Thoracic aorta (tissue), 2 donors: ENCODE measurements around the gene MACO1. TPM values are rescaled to one million over a fixed set of nuclear protein-coding genes. Genes with fewer than 3 reads are reported as not detected.

ENCODE experiments used
- ATAC-seq: fragments of 150-250 bp; one replicate; pipeline ENCODE4 v1.8.0; 2017; ENCODE audit warnings: low read depth; ENCODE audit not compliant: insufficient number of reproducible peaks, low FRiP score
- DNase-seq: peaks from one replicate; pipeline ENCODE4 v3.0.0-alpha.2; 2020; ENCODE audit warnings: low spot score
- H3K27ac ChIP-seq, 2 donors: fragments of 200-600 bp; sonication (generic); 1 replicate in 1 of 2; 2 replicates in 1 of 2; pipeline ENCODE4 v1.5.1; 2016; ENCODE audit warnings: mild to moderate bottlenecking in 2 of 2, moderate library complexity in 2 of 2
- H3K27me3 ChIP-seq: fragments of 200-600 bp; sonication (generic); replicated peaks from 2 replicates; pipeline ENCODE4 v1.6.0; 2016; ENCODE audit warnings: mild to moderate bottlenecking; ENCODE audit not compliant: insufficient read depth
- H3K36me3 ChIP-seq: fragments of 200-600 bp; sonication (generic); one replicate; pipeline ENCODE4 v1.5.1; 2016
- H3K4me1 ChIP-seq, 2 donors: fragments of 200-600 bp; sonication (generic); 1 replicate in 1 of 2; 2 replicates in 1 of 2; pipeline versions ENCODE4 v1.5.1 to v1.6.0; 2016; ENCODE audit warnings: low read depth in 2 of 2, mild to moderate bottlenecking in 1 of 2; ENCODE audit not compliant: control insufficient read depth in 1 of 2
- H3K4me3 ChIP-seq: fragments of 200-600 bp; sonication (generic); 2 replicates; pipeline ENCODE4 v1.5.1; 2016; ENCODE audit warnings: mild to moderate bottlenecking
- H3K9me3 ChIP-seq: fragments of 200-600 bp; sonication (generic); 2 replicates; pipeline ENCODE4 v1.5.1; 2016
- total RNA-seq, 2 donors: library from RNA; depleted of rRNA; stranded (reverse); fragments of >200 nt; gene quantifications; one replicate each; pipeline versions ENCODE4 v1.1.0 to v1.2.3, GENCODE V29; 2016
- TF ChIP-seq, protein P1 (sequence below): fragments of 200-600 bp; sonication (generic); IDR thresholded peaks from one replicate; pipeline ENCODE4 v1.5.1; 2019; ENCODE audit warnings: antibody characterized with exemption

Gene MACO1
- total RNA-seq, 2 donors from 2014 or later = 15.2 to 18.8 TPM

DNA sequence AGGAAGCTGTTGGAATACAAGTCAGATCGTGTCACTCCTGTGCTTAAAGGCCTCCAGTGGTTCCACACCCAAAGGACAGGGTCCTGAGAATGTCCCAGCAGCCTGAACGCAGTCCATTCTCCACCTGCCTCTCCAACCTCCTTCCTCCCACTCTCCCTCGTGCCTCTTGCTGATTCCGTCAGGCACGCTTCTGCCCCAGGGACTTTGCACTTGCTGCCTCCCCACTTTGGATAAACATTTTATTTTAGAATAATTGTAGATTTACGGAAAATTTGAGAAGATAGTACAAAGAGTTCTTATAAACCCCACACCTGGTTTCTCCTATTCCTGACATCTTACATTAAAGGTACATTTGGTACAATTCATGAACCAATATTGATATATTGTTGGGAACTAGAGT, 84.3 kb downstream of the MACO1 start:
- H3K27ac ChIP-seq = no peak overlapping the region
- ATAC-seq (no peak), DNase-seq (no peak)
- H3K4me3 ChIP-seq = no peak overlapping the region
- H3K27me3 ChIP-seq = no peaks in the 10 kb centered on the region
- H3K36me3 ChIP-seq = no peaks in the 10 kb centered on the region
- TF ChIP-seq, protein P1, sequence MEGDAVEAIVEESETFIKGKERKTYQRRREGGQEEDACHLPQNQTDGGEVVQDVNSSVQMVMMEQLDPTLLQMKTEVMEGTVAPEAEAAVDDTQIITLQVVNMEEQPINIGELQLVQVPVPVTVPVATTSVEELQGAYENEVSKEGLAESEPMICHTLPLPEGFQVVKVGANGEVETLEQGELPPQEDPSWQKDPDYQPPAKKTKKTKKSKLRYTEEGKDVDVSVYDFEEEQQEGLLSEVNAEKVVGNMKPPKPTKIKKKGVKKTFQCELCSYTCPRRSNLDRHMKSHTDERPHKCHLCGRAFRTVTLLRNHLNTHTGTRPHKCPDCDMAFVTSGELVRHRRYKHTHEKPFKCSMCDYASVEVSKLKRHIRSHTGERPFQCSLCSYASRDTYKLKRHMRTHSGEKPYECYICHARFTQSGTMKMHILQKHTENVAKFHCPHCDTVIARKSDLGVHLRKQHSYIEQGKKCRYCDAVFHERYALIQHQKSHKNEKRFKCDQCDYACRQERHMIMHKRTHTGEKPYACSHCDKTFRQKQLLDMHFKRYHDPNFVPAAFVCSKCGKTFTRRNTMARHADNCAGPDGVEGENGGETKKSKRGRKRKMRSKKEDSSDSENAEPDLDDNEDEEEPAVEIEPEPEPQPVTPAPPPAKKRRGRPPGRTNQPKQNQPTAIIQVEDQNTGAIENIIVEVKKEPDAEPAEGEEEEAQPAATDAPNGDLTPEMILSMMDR = no peak
- no peaks in the 10 kb centered on the region for H3K9me3 ChIP-seq
- H3K4me1 ChIP-seq = no peaks in the 10 kb centered on the region

DNA sequence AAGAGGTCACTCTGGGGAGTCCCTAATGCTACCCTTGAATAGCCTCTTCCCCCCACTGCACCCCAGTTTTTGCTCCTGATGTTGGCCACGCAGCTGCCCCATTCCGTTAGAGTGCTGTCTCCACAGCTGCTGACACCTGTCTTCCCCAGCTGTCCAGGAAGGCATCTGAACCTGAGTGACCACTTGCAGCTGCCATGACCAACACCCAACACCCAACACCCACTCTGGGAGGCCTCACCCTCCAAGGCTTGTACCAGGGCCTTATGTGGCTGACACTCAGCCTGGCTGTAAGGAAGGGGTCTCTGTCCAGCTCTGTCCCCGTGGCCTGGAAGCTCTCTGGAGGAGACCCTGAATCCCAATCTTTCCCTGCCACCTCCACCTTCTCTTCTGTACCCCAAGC, 86.0 kb downstream of the MACO1 start:
- Histone ChIP-seq H3K9me3 (no peaks in the 10 kb centered on the region), H3K27ac (no peak overlapping the region), H3K36me3 (no peaks in the 10 kb centered on the region), H3K4me3 (no peak overlapping the region), H3K27me3 (no peaks in the 10 kb centered on the region), H3K4me1 (no peaks in the 10 kb centered on the region)
- DNase-seq = no peak
- ATAC-seq = no peak
- TF ChIP-seq, protein P1 = no peak

DNA sequence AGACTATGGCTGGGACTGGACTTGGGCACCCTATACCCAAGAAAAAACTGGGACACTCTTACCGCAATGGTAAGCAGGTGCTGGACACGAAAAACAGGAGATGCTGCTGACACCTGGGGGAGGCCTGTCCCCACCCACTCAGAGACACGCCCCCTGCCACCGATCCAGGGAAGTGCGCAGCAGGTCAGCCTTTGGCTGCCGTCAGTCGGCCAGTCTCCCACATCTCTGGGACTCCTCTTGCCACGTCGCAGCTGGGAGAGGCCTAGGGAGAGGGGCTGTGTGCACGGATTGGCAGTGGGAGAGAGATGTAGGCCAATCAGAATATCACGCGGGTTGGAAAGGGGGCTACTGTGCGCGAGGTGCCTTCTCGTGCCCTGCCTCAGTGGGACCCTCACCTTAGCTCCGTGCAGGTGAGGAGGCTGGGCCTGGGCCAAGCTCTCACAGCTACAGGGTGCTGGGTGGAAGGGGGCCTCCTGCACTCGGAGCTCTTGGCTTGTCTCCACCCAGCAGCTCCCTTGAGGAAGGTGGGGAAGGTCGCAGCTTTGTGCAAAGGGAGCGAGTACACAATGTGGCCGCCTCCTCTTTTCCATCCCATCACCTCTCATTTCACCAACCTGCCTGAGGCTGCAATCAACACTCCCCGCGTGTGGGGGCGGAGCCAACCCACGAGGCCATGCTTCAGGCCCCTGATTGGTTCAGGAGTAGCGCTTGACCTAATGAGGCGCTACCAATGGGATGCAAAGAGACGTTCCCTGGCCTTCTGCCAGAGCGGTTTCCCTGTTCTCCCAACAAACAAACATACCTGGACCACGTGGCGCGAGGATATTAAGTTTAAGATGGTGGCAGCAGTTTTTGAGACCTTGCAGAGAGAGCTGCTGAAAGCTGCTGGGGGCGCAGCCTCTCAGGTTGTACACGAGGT, 87.0 kb downstream of the MACO1 start:
- H3K27me3 ChIP-seq = no peaks in the 10 kb centered on the region
- no peak for DNase-seq
- no peak overlapping the region for H3K27ac ChIP-seq
- no peaks in the 10 kb centered on the region for H3K4me1 ChIP-seq
- TF ChIP-seq, protein P1 = no peak
- no peaks in the 10 kb centered on the region for H3K36me3 ChIP-seq
- no peak overlapping the region for H3K4me3 ChIP-seq
- no peak for ATAC-seq
- no peaks in the 10 kb centered on the region for H3K9me3 ChIP-seq

DNA sequence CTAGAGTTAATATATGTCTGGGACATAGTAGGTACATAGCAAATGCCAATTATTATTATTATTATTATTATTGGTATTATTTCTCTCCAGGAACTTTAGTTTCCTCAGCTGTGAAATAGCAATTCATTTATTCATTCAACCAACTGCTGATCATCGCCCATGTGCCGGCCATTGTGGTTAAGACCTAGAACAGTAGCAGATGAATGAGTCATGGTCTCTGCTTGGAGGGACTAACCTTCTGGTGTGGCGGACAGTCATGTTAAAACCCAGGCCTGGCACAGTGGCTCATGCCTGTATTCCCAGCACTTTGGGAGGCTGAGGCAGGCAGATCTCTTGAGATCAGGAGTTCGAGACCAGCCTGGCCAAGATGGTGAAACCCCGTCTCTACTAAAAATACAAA, 88.9 kb downstream of the MACO1 start:
- DNase-seq (no peak), ATAC-seq (no peak)
- Histone ChIP-seq H3K4me3 (no peak overlapping the region), H3K4me1 (no peaks in the 10 kb centered on the region), H3K27me3 (no peaks in the 10 kb centered on the region), H3K36me3 (no peaks in the 10 kb centered on the region), H3K27ac (no peak overlapping the region), H3K9me3 (no peaks in the 10 kb centered on the region)
- TF ChIP-seq, protein P1 = no peak

DNA sequence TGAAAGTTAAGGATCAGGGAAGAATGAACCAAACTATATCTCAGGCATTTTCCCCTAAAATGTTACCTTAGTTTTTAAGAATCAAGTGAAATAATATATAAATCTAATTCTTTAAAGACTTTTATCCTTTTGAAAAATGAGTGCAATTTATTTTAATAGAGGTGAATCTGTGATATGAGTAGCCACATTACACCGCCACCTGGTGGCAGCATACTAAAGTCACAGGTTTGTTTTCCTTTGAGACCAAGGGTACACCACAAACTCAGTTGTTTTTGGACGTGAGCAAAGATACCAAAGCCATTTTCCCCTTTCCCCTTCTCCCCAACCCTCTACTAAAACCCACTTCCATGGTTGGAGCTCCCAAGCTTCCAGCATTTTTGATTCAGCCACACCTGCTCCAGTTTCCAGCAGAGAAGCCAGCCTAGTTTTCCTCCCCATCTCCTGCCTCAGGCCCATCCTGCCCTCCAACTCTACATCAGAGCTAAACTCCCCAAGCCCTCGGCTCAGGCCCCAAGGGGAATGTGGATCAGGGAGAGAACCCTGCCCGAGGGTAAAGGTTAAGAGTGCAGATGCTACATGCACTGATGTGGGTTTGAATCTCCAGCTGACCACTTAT, 89.9 kb downstream of the MACO1 start:
- Histone ChIP-seq H3K27me3 (no peaks in the 10 kb centered on the region), H3K4me1 (no peaks in the 10 kb centered on the region), H3K4me3 (no peak overlapping the region), H3K27ac (no peak overlapping the region), H3K9me3 (peaks cover 3% of the 10 kb centered on the region), H3K36me3 (no peaks in the 10 kb centered on the region)
- TF ChIP-seq, protein P1 = peak; percentile 86
- ATAC-seq (no peak), DNase-seq (no peak)
